ENCODE measurements around the gene TLCD2. TPM values are rescaled to one million over a fixed set of nuclear protein-coding genes. Genes with fewer than 3 reads are reported as not detected.

TLCD2 gene
- total RNA-seq, 1 experiment from 2014 or later = 12.0 TPM

DNA sequence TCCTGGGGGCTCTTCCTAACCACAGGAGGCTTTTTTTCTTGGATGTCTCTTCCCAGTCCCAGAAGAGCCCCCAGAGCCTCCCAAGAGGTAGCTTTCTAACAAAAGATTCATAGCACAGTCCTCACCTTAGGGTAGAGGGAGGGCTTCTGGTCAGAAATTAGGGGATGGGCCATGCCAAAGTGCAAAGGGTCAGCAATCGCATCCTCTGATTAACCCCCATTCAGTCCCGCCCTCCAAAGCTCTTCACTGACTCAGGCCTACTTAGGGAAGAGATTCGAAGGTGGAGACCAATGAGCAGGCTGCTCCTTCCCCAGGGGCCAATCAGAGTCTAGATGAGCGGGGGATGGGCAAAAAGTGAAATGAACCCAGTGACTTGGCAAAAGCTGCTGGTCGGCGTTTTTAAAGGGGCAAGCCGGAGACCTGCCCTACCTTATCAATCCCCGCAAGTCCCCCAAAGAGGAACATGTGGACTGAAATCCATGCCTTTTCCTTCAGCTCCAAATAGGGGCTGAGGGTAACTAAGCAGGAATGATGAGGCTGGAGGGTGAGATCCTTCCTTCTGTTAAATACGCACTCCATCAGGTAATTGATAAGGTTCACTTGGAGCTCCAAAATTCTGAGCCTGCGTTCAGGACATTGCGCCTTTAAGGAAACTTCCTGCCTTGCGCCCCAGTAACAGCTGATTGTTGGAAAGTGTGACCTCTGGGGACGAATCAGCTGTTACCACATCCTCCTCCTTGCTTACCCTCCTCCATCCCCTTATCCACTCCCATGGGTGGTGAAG, 6.9 kb upstream of the TLCD2 start:
- Histone ChIP-seq H3K36me3 (ENCODE audit: control insufficient read depth, insufficient read depth, low read length) (peaks cover 5% of the 10 kb centered on the region), H3K9me3 (no peaks in the 10 kb centered on the region), H3K4me1 (peaks cover 22% of the 10 kb centered on the region), H3K4me3 (ENCODE audit: low read depth, low read length) (peak overlapping the region; percentile 56), H3K27me3 (replicated peaks; ENCODE audit: control insufficient read depth, insufficient read depth, low read length) (no peaks in the 10 kb centered on the region)
- ChIA-PET POLR2A (interaction anchor here (0.5 to 3.4 kb wide), 34 partner anchors 7 to 587 kb away, joined by 3 to 81 read pairs (median 4); partner anchors contain the start of genes INPP5K, PRPF8, RILP and RPA1), CTCF (interaction anchor here (0.6 to 2.2 kb wide), 14 partner anchors 9 to 744 kb away, joined by 3 to 19 read pairs (median 6); partner anchors contain the start of genes PITPNA and RILP)
- H3K36me3 Mint-ChIP-seq (ENCODE audit: insufficient read depth, unreplicated experiment) = peaks cover 57% of the 10 kb centered on the region
- peak overlapping the region; percentile 99 for H3K27ac Mint-ChIP-seq (ENCODE audit: unreplicated experiment)
- H3K9me3 Mint-ChIP-seq (ENCODE audit: unreplicated experiment) = no peaks in the 10 kb centered on the region
- DNase-seq = peak; percentile 98 to 99
- intact Hi-C loops (cut with micrococcal nuclease; ENCODE audit: unreplicated experiment) = loop anchor here (2.0 to 10.0 kb wide), 2 partner anchors 54 to 148 kb away; no protein-coding TSS in a partner anchor
- no peaks in the 10 kb centered on the region for H3K27me3 Mint-ChIP-seq (ENCODE audit: insufficient read depth, unreplicated experiment)
- TF ChIP-seq, protein P1, sequence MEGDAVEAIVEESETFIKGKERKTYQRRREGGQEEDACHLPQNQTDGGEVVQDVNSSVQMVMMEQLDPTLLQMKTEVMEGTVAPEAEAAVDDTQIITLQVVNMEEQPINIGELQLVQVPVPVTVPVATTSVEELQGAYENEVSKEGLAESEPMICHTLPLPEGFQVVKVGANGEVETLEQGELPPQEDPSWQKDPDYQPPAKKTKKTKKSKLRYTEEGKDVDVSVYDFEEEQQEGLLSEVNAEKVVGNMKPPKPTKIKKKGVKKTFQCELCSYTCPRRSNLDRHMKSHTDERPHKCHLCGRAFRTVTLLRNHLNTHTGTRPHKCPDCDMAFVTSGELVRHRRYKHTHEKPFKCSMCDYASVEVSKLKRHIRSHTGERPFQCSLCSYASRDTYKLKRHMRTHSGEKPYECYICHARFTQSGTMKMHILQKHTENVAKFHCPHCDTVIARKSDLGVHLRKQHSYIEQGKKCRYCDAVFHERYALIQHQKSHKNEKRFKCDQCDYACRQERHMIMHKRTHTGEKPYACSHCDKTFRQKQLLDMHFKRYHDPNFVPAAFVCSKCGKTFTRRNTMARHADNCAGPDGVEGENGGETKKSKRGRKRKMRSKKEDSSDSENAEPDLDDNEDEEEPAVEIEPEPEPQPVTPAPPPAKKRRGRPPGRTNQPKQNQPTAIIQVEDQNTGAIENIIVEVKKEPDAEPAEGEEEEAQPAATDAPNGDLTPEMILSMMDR (IDR thresholded peaks at IDR 0.05; ENCODE audit: insufficient read depth in 1 of 2, low read depth in 1 of 2, low read length in 1 of 2, severe bottlenecking in 1 of 2, unreplicated experiment in 1 of 2) = no peak
- H3K4me1 Mint-ChIP-seq (ENCODE audit: low read depth, unreplicated experiment) = peaks cover 31% of the 10 kb centered on the region
- BruUV-seq (replicated peaks) = no TSS peak
- peak overlapping the region; percentile 85 for H3K4me3 Mint-ChIP-seq (ENCODE audit: unreplicated experiment)

DNA sequence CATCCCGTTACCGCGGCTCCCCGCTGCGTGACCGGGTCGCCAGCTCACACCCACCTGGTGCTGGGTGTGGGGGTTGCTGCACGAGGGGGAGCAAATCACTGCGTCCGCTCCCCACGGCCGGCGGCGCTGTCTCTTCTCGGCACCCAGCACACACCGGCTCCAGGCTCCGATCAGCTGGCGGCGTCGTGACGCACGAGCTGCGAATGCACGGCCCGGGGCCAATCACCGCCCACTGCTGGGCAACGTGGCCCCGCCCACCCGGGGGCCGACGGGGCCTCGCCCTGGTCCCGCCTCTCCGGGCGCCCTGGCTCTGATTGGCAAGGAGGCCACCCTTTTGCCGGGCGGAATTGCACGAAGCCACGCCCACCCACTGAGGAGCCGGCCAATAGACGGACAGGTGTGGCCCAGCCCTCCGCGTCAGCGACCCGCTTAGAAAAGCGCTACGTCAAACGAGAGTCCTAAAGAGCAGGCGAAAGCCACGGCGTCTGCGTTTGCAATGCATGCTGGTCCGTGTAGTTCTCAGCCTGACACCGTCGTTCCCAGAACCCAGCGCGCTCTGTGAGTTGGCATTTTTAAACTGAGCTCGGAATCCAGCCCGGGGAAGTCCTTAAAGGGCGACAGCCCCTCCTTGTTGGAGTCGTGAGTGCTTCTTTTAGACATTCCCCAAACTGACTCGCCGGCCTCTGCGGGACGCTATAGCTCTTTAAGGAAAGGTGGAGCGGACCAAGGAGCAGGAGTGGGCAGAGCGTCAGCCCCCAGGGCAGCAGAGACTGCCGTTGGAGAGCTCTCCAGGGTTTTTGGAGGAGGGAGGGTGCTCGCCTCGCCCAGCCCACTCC, 6.1 kb upstream of the TLCD2 start:
- Histone ChIP-seq H3K36me3 (ENCODE audit: control insufficient read depth, insufficient read depth, low read length) (peaks cover 5% of the 10 kb centered on the region), H3K27me3 (replicated peaks; ENCODE audit: control insufficient read depth, insufficient read depth, low read length) (no peaks in the 10 kb centered on the region), H3K9me3 (no peaks in the 10 kb centered on the region), H3K4me3 (ENCODE audit: low read depth, low read length) (peak overlapping the region; percentile 94), H3K4me1 (peaks cover 30% of the 10 kb centered on the region)
- Mint-ChIP-seq H3K27me3 (ENCODE audit: insufficient read depth, unreplicated experiment) (no peaks in the 10 kb centered on the region), H3K9me3 (ENCODE audit: unreplicated experiment) (no peaks in the 10 kb centered on the region), H3K4me1 (ENCODE audit: low read depth, unreplicated experiment) (peaks cover 39% of the 10 kb centered on the region), H3K36me3 (ENCODE audit: insufficient read depth, unreplicated experiment) (peaks cover 65% of the 10 kb centered on the region), H3K27ac (ENCODE audit: unreplicated experiment) (peak overlapping the region; percentile 99), H3K4me3 (ENCODE audit: unreplicated experiment) (peak overlapping the region; percentile 85)
- TF ChIP-seq, protein P1 (IDR thresholded peaks at IDR 0.05; ENCODE audit: insufficient read depth in 1 of 2, low read depth in 1 of 2, low read length in 1 of 2, severe bottlenecking in 1 of 2, unreplicated experiment in 1 of 2) = no peak
- ChIA-PET POLR2A (interaction anchor here (0.5 to 3.4 kb wide), 42 partner anchors 8 to 1586 kb away, joined by 3 to 81 read pairs (median 4); partner anchors contain the start of genes INPP5K, PRPF8, RILP and RPA1), CTCF (interaction anchor here (0.6 to 2.2 kb wide), 13 partner anchors 10 to 743 kb away, joined by 3 to 19 read pairs (median 7); partner anchors contain the start of genes PITPNA and RILP)
- intact Hi-C loops (cut with micrococcal nuclease; ENCODE audit: unreplicated experiment) = loop anchor here (2.0 to 10.0 kb wide), 2 partner anchors 55 to 149 kb away; no protein-coding TSS in a partner anchor
- BruUV-seq (replicated peaks) = no TSS peak
- DNase-seq = peak; percentile 100

DNA sequence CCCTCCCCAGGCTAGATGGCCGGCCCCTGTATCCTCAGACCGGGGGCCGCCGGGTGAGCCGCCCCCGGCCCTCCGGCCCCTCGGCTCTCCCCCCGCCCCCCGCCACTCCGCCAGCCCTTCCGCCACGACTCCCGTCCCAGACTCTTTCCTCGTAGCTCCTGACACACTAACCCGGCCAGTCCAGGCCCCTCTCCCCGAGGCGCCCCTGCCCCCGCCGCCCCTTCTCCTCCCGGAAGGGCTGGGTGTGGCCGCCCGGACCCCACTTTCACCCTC, 5.6 kb upstream of the TLCD2 start:
- BruUV-seq (replicated peaks) = no TSS peak
- TF ChIP-seq, protein P1 (IDR thresholded peaks at IDR 0.05; ENCODE audit: insufficient read depth in 1 of 2, low read depth in 1 of 2, low read length in 1 of 2, severe bottlenecking in 1 of 2, unreplicated experiment in 1 of 2) = no peak
- H3K36me3 ChIP-seq (ENCODE audit: control insufficient read depth, insufficient read depth, low read length) = peaks cover 5% of the 10 kb centered on the region
- H3K9me3 Mint-ChIP-seq (ENCODE audit: unreplicated experiment) = no peaks in the 10 kb centered on the region
- peaks cover 44% of the 10 kb centered on the region for H3K4me1 Mint-ChIP-seq (ENCODE audit: low read depth, unreplicated experiment)
- H3K27me3 ChIP-seq (replicated peaks; ENCODE audit: control insufficient read depth, insufficient read depth, low read length) = no peaks in the 10 kb centered on the region
- ChIA-PET CTCF (interaction anchor here (1.9 to 2.2 kb wide), 3 partner anchors 18 to 66 kb away, joined by 5 to 17 read pairs (median 12); partner anchors contain the start of gene RILP), POLR2A (interaction anchor here (0.5 to 3.4 kb wide), 13 partner anchors 9 to 578 kb away, joined by 3 to 81 read pairs (median 9); partner anchors contain the start of genes INPP5K, PRPF8, RILP and SERPINF2)
- H3K27me3 Mint-ChIP-seq (ENCODE audit: insufficient read depth, unreplicated experiment) = no peaks in the 10 kb centered on the region
- H3K36me3 Mint-ChIP-seq (ENCODE audit: insufficient read depth, unreplicated experiment) = peaks cover 70% of the 10 kb centered on the region
- peak overlapping the region; percentile 85 for H3K4me3 Mint-ChIP-seq (ENCODE audit: unreplicated experiment)
- H3K4me3 ChIP-seq (ENCODE audit: low read depth, low read length) = peak overlapping the region; percentile 94
- peak overlapping the region; percentile 99 for H3K27ac Mint-ChIP-seq (ENCODE audit: unreplicated experiment)
- no peaks in the 10 kb centered on the region for H3K9me3 ChIP-seq
- peaks cover 35% of the 10 kb centered on the region for H3K4me1 ChIP-seq
- no peak for DNase-seq
- intact Hi-C loops (cut with micrococcal nuclease; ENCODE audit: unreplicated experiment) = loop anchor here (2.0 to 10.0 kb wide), 3 partner anchors 47 to 149 kb away; no protein-coding TSS in a partner anchor
